ENCODE results near the gene ELAC2.

- TF ChIP-seq CTCF (conservative IDR thresholded peaks at IDR 0.05 in 1 of 2, IDR thresholded peaks at IDR 0.05 in 1 of 2; ENCODE audit: low read depth in 1 of 2, low read length in 2 of 2): peak; percentile 85 to 89
- TF ChIP-seq EZH2 (IDR thresholded peaks at IDR 0.05; ENCODE audit: low read length, missing control alignments): no peak
Measured at GRCh38 chr17:13031718-13032350, 14.0 kb upstream of the ELAC2 start.

All from fibroblast of lung (primary cell).